OCI-LY7 (cell line): ENCODE results near the gene SBNO1.
"Not testable (repeated sequence)": the region's sequence is repeated elsewhere in the genome, so short reads cannot be mapped to it uniquely, and the experiment has no call there.

Experiments
- EZH2phosphoT487 ChIP-seq: fragments of 200-600 bp; sonication (generic); IDR thresholded peaks from 2 replicates; pipeline ENCODE4 v1.6.1; 2018; ENCODE audit warnings: low read depth, borderline replicate concordance, mild to moderate bottlenecking, mixed run types, antibody characterized with exemption, low read length, moderate library complexity, mixed read lengths
- TF ChIP-seq, protein P1 (sequence below): fragments of 200-600 bp; sonication (generic); conservative IDR thresholded peaks from 2 replicates; pipeline ENCODE4 v1.5.1; 2014; ENCODE audit warnings: mild to moderate bottlenecking, antibody characterized with exemption, low read length, moderate library complexity, mixed read lengths

- TF ChIP-seq, protein P1, sequence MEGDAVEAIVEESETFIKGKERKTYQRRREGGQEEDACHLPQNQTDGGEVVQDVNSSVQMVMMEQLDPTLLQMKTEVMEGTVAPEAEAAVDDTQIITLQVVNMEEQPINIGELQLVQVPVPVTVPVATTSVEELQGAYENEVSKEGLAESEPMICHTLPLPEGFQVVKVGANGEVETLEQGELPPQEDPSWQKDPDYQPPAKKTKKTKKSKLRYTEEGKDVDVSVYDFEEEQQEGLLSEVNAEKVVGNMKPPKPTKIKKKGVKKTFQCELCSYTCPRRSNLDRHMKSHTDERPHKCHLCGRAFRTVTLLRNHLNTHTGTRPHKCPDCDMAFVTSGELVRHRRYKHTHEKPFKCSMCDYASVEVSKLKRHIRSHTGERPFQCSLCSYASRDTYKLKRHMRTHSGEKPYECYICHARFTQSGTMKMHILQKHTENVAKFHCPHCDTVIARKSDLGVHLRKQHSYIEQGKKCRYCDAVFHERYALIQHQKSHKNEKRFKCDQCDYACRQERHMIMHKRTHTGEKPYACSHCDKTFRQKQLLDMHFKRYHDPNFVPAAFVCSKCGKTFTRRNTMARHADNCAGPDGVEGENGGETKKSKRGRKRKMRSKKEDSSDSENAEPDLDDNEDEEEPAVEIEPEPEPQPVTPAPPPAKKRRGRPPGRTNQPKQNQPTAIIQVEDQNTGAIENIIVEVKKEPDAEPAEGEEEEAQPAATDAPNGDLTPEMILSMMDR: not testable (repeated sequence)
- TF ChIP-seq EZH2phosphoT487: not testable (repeated sequence)
Measured at GRCh38 chr12:123313046-123313445, 51.6 kb downstream of the SBNO1 start.
